ENCODE data around the gene SLC22A1.

Gene SLC22A1

DNA sequence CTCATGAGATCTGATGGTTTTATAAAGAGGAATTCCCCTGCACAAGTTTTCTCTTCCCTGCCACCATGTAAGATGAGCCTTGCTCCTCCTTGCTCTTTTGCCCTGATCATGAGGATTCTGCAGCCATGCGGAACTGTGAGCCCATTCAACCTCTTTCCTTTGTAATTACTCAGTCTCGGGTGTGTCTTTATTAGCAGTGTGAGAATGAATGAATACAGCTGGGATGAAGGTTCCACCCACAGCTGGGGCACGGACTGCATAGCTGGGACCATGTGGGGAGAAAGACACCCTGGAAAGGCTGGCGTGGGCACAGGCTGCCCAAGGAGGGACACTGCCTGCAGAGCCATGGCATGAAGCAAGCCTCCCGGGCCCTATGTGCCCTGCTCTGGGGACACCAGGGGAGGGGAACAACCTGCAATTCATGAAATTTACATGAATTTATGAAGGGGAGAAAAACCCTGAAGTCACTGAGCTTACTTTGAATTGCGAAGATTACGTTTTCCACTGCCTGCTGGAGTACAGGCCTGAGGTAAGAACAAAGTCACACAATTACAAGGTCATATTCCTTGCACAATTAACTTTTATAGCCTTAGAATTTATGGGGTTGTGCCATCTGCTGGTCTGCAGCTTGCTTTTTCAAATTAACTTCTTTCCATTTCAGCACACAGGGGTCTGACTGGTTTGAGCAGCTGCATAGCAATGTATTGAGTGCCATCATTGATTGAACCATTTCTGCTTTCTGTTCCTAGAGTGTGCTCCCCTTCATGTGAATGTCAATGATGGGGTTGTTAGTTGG is 46.2 kb downstream of the SLC22A1 start:
- ChIA-PET POLR2A (ENCODE audit: low non-redundant PET) (no interaction called here), CTCF (interaction anchor here (0.6 to 0.7 kb wide), 2 partner anchors 173 to 265 kb away, joined by 3 read pairs; no protein-coding TSS in a partner anchor)
- H3K27ac ChIP-seq: no peak overlapping the region
- DNase-seq (ENCODE audit: low spot score): no peak
- TF ChIP-seq, protein P1, sequence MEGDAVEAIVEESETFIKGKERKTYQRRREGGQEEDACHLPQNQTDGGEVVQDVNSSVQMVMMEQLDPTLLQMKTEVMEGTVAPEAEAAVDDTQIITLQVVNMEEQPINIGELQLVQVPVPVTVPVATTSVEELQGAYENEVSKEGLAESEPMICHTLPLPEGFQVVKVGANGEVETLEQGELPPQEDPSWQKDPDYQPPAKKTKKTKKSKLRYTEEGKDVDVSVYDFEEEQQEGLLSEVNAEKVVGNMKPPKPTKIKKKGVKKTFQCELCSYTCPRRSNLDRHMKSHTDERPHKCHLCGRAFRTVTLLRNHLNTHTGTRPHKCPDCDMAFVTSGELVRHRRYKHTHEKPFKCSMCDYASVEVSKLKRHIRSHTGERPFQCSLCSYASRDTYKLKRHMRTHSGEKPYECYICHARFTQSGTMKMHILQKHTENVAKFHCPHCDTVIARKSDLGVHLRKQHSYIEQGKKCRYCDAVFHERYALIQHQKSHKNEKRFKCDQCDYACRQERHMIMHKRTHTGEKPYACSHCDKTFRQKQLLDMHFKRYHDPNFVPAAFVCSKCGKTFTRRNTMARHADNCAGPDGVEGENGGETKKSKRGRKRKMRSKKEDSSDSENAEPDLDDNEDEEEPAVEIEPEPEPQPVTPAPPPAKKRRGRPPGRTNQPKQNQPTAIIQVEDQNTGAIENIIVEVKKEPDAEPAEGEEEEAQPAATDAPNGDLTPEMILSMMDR (conservative IDR thresholded peaks at IDR 0.05; ENCODE audit: low read depth): no peak

DNA sequence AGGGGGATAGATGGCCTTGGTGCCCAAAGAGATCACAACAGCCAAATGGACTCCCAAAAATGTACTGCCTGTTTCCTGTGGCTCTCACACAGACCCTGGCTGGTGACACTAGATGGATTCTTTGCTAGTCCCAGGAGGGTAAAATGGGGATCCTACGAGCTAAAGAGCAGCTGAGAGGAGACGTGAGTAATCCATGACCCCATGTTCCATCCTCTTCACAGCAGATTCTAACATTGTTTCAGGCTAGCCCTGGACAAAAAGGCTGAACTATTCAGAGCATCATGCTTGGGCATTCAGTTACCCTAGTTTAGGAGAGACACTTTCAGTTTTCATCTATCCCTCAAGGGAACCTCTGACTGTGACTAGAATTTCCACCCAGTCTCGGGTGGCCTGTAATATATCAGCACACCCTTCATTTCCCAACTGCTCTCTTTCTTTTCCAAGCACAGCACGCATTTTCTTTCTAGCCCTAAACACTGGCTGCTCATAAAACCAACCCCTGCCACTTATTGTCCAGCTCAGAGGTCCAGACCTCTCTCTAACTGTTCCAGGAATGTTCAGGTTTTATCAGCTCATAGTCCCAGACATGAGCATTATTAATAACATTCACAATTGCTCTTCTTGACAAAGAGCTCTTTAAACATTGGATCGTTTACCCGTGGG is 48.5 kb downstream of the SLC22A1 start:
- H3K27ac ChIP-seq: no peak overlapping the region

DNA sequence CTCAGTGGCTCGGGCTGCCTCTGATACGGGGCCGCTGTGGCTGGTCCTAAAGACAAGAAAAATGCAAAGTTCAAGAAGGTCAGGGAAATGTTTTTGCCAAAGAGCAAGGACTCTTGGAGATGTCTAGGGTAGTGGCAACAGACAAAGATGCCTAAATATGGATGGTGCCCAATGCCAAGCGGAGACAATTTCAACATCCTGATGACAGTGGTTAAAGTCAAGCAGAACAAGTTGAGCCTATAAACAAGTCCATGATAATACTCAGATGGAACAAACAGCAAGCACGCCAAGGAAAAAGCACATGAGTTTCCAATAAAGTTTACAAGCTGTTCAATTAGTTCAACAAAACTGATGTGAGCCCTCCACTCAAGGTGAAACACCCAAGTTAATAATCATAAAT is 51.1 kb downstream of the SLC22A1 start:
- ChIA-PET CTCF (no interaction called here), POLR2A (ENCODE audit: low non-redundant PET) (no interaction called here)
- TF ChIP-seq, protein P1 (conservative IDR thresholded peaks at IDR 0.05; ENCODE audit: low read depth): no peak
- no peak overlapping the region for H3K27ac ChIP-seq
- no peak for DNase-seq (ENCODE audit: low spot score)

More for the DNA sequence above, 48.5 kb downstream of the SLC22A1 start:
- ChIA-PET POLR2A (ENCODE audit: low non-redundant PET) (no interaction called here), CTCF (interaction anchor here (0.5 kb wide), 1 partner anchor 478 kb away, joined by 3 read pairs; no protein-coding TSS in a partner anchor)
- TF ChIP-seq, protein P1 (conservative IDR thresholded peaks at IDR 0.05; ENCODE audit: low read depth): no peak
- no peak for DNase-seq (ENCODE audit: low spot score)

DNA sequence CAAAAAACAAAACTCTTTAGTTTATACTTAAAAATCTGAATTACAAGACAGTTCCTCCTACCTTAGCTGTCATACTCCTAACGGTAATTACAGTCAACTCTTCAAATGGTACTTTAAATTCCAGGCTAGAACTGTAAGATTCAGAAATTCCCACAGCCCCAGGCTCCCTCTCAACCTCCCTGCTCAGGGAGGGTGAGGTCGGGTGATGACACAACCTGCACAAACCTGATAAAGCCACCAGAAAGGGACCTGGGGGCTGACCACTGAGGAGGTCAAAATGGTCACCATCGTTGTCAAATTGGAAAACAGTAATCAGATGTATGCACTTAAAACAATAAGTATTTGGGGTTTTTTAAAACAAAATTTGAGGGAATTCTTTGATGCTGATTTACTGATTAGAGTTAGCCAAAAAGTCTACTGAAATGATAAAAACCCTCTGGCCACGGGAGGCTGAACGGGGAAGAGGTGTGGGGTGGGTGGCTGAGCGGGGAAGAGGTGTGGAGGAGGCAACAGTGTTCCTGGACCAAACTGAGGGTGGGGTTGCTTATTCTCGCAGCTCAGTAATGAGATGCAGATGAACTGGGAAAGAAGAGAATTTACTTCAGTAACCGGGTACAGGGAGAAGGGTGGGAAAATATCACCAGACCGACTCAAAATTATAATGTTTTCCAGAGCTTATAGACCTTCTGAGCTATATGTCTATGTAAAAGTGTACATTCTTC is 52.4 kb downstream of the SLC22A1 start:
- H3K27ac ChIP-seq: no peak overlapping the region
- ChIA-PET POLR2A (ENCODE audit: low non-redundant PET) (no interaction called here), CTCF (no interaction called here)
- TF ChIP-seq, protein P1 (conservative IDR thresholded peaks at IDR 0.05; ENCODE audit: low read depth): no peak
- DNase-seq (ENCODE audit: low spot score): no peak

DNA sequence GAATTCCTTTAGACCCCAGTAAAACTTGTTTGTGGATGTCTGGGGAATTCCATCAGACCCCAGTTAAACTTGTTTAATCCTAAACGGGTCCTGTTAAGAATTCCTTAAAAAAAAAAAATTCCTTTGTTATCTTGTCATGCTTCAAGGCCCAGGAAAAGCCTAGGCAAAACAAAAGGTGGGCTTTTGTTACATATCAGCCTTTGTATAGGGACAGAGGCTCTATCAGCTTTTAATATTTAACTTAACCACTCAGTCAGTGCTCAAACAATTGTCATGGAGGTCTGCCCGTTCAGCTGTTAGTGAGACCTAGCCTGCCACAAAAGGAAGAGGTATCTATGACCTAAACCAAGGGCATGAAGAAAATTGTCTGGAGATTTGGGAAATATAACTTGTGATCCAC is 53.1 kb downstream of the SLC22A1 start:
- DNase-seq (ENCODE audit: low spot score): no peak
- ChIA-PET CTCF (no interaction called here), POLR2A (ENCODE audit: low non-redundant PET) (no interaction called here)
- TF ChIP-seq, protein P1 (conservative IDR thresholded peaks at IDR 0.05; ENCODE audit: low read depth): no peak
- H3K27ac ChIP-seq: no peak overlapping the region

DNA sequence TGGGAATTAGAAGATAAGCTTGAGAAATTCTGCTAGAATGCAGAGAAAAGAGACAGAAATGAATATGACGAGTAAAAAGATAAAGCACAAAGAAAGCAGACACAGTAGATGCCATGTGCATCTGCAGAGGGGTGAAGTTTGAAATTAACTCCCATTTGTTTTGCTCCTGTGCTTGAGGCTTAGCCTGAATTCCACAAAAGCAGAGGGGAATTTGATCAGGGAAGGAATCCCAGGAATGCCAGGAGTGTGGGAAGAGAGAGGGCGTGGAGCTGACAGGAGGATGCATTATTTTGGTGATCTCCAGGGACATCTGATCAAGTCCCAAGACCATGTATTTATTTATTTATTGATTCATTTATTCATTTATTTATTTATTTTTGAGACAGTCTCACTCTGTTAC is 55.6 kb downstream of the SLC22A1 start:
- TF ChIP-seq, protein P1 (conservative IDR thresholded peaks at IDR 0.05; ENCODE audit: low read depth): no peak
- peak; percentile 14 for DNase-seq (ENCODE audit: low spot score)
- CTCF ChIA-PET: no interaction called here
- no peak overlapping the region for H3K27ac ChIP-seq
- POLR2A ChIA-PET (ENCODE audit: low non-redundant PET): no interaction called here

Measured in RWPE1 (cell line).